PFSK-1 (cell line): ENCODE data around the gene LRTM1.

ENCODE experiments used
- SIN3A ChIP-seq: IDR thresholded peaks from 2 replicates; pipeline ENCODE4 v1.6.1; 2012; ENCODE audit warnings: mild to moderate bottlenecking, low read length, moderate library complexity, borderline replicate concordance; ENCODE audit not compliant: insufficient read depth
- TAF1 ChIP-seq: IDR thresholded peaks from 2 replicates; pipeline ENCODE4 v1.6.1; 2012; ENCODE audit warnings: low read length, control low read depth, borderline replicate concordance; ENCODE audit not compliant: insufficient read depth

- no peak for TF ChIP-seq SIN3A
- TF ChIP-seq TAF1 = no peak
Observed at GRCh38 chr3:54965746-54966145, 37.9 kb upstream of the LRTM1 start.
